ENCODE results near the gene SNX33.
"Not testable (repeated sequence)": the region's sequence is repeated elsewhere in the genome, so short reads cannot be mapped to it uniquely, and the experiment has no call there.

The SNX33 gene

GRCh38 chr15:75697523-75697922 lies 49.8 kb downstream of the SNX33 start:
- no peak for DNase-seq (ENCODE audit: low read depth in 4 of 4, low spot score in 1 of 4)

DNA sequence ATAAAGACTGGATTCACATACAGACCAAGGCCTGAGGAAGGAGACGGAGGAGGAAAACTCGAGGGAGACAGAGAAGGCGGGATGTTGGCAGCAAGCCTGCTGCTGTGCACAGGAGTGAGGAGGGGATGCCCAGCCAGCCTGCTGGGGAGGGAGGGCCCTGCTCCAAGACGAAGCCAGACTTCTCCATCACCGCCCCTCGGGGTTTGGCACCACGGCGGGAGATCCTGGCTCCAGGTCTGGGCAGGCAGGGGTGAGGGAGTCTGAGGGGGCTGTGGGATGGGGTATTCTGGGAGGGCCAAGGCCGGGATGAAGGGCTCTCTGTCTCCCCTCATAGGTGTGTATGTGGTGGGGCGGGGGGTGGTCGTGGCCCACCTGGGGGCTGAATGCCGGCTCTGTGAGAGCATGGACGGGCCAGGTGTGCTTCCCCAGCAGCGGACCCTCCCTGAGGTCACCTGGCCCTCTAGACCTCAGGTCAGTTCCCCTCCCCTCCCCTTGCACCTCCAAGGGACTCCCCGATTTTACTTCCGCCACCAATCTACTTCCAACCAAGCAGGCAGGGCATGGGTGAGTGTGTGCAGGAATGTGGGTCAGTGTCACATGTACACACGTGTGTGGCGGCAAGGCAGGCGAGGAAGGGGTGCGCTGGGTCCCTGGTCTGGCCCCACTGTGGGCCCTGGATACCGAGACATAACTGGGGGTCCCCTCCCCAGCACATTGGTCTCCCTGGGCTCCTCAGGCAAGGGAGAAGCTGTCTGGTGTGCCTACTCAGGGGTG lies 50.4 kb downstream of the SNX33 start:
- not testable (repeated sequence) for DNase-seq (ENCODE audit: low read depth in 4 of 4, low spot score in 1 of 4)

DNA sequence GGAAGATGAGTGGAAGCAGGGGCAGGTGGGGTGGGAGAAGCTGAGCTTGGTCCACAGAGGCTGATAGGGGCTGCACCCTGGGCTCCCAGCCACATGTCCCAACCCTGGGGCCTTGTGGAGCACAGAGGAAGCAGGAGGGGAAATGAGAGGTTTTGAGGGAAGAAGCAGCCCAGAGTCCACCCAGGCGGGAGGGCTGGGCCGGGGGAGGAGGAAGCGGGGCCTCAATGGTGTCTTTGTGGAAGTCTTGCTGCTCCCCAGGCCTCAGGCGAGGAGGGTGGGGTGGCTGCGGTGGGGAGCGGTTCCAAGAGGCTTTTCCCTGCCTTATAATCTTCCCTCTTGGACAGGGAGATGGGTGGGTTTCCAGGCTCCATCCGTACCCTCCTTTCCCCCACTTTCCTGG lies 51.8 kb downstream of the SNX33 start:
- DNase-seq (ENCODE audit: low read depth in 4 of 4, low spot score in 1 of 4) = not testable (repeated sequence)

- not testable (repeated sequence) for DNase-seq (ENCODE audit: low read depth in 4 of 4, low spot score in 1 of 4)
Measured at GRCh38 chr15:75699961-75700874, 52.5 kb downstream of the SNX33 start.

DNA sequence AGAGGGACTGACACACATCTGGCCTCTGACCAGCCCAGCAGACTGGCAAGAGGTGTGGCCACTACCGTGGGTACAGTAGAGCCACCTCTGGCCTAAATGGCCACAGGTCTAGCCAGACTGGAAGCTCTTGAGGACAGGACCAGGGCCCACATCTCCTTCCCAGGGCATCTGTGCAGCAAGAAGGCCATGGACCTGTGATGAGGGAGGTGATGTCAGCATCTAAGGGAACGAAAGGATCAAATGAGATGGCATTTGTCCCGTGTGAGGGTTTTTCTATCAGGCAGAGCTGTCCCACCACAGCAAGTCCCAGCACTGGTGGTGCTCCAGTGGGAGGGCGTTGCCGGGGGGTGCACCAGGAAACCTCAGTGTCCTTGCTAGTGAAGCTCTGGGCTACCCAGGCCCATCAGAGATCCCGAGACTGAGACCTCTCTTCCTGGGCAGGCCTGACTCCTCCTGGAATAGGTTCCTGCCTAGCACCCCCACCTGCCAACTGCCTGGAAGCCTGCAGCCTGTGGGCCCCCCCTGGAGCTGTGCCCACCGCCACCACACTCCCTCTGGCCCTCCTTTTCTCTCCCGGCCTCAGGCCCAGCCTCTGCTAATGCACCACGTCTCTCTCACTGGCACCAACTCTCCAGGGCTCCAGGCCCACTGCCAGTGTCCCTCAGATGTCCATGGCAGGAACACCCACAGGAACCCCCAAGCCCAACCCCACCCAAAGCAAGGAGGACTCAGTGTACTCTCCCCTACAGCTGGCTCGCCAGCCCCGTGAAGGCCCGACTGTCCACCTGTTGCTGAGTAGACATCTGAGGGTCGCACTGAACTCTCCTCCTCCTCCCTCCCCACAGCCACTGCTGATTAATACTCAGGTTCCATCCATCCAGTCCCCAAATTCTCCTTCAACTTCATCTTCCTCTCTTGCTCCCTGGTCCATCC lies 53.6 kb downstream of the SNX33 start:
- DNase-seq (ENCODE audit: low read depth in 4 of 4, low spot score in 1 of 4) = not testable (repeated sequence)

GRCh38 chr15:75702436-75702835 lies 54.7 kb downstream of the SNX33 start:
- DNase-seq (ENCODE audit: low read depth in 4 of 4, low spot score in 1 of 4) = no peak

DNA sequence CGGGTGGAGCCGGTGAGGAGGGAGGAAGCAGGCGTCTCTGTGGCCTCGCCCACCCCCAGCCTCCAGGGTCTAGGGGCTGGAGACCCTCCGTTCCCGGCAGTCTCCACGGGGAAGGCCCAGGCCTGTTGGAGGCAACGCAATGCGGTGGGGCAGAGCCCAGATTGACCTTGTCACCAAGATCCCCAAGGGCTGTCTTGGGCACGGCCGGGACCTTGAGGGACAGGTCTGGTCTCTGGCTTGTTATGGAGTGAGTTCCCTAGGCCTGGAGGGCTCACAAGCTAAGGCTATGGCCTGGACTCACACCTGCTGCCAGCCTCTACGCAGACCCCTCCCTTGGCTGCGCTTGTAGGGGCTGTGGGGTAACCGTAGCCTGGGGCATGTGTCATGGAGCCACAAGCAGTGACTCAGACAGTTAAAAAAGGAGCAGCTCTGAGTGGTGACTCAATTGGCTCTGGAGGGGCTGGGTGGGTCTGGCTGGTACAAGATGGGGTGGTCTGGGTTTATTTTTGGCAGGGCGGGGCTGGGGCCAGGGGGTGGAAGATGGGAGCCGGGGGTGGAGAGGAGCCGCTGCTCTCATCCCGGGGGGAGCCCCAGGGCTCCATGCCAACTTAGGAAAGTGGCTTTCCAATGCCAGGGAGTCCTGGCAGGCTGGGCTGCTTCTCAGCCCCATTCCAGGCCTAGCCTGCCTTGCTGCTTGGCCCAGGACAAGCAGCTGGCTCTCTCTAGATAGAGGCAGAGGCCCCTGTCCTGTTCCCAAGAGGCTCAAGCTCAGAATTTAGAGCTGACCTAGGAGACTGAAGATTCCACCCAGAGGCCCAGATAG lies 55.9 kb downstream of the SNX33 start:
- DNase-seq (ENCODE audit: low read depth in 4 of 4, low spot score in 1 of 4) = not testable (repeated sequence)

GRCh38 chr15:75704263-75704615 lies 56.5 kb downstream of the SNX33 start:
- DNase-seq (ENCODE audit: low read depth in 4 of 4, low spot score in 1 of 4) = no peak

DNA sequence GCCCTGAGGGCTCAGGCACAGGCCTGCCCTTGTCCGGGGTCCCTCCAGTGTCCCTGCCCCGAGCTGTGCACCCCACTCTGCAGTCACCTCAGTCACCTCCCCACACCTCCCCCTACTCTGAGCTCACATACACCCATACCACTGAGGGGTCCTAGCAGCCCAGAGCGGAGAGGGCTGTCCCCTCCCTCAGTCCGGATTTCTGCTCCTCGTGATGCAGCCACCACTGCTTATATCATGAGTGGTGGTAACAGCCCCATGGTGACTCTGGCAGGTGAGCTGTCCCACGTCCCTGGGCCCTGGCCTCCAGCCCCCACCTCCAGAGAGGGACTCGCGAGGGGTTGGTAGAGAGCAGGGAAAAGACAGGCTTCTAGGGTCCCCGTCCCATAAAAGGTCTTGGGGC lies 56.9 kb downstream of the SNX33 start:
- DNase-seq (ENCODE audit: low read depth in 4 of 4, low spot score in 1 of 4) = no peak

DNA sequence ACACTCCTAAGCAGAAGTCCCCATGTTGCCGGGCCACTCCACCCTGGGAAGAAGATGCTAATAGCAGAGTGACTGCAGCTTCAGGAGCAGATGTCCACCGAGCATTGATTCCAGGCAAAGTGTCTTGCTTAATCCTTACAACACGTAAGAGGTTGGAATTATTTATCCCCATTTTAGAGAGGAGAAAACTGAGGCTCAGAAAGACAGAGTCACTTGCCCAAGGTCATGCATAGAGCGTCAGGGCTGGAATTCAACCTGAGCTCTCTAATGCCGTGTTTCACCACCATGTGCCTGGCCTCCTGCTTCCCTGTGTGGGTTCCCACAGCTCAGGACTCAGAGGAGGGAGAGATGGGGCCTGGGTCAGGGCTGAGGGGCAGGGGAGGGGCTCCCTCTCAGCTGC lies 57.7 kb downstream of the SNX33 start:
- not testable (repeated sequence) for DNase-seq (ENCODE audit: low read depth in 4 of 4, low spot score in 1 of 4)

GRCh38 chr15:75705854-75706681 lies 58.4 kb downstream of the SNX33 start:
- no peak for DNase-seq (ENCODE audit: low read depth in 4 of 4, low spot score in 1 of 4)

DNA sequence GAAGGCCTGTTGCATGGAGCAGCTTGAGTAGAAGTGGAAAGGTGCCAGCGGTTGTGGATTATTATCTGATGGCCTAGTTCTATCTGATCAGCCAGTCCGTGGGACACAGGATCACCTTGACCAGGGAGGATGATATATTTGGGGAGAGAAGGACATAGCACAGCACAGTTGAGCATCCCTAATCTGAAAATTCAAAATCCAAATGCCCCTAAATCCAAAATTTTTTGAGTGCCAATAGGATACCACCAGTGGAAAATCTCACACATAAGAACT lies 58.9 kb downstream of the SNX33 start:
- DNase-seq (ENCODE audit: low read depth in 4 of 4, low spot score in 1 of 4) = no peak

DNA sequence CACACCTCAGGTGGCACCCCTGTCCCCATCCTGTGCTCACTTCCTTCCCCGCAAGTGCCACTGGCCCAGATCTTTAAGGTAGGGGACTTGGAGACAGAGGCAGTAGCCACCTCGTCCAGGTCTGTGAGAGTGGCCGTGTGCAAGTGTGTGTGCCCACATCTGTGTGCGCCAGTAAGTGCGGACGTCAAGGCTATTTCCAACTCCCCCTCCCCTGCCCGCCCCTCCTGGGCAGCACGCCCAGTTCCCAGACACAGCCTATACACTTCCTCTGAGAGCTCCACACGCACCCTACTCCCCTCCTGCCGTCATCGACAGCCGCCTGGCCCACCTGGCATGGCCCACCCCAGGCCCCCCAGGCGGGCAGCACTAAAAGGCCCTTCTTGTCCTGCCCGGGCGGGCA lies 61.7 kb downstream of the SNX33 start:
- not testable (repeated sequence) for DNase-seq (ENCODE audit: low read depth in 4 of 4, low spot score in 1 of 4)

GRCh38 chr15:75710874-75711273 lies 63.2 kb downstream of the SNX33 start:
- not testable (repeated sequence) for DNase-seq (ENCODE audit: low read depth in 4 of 4, low spot score in 1 of 4)

DNA sequence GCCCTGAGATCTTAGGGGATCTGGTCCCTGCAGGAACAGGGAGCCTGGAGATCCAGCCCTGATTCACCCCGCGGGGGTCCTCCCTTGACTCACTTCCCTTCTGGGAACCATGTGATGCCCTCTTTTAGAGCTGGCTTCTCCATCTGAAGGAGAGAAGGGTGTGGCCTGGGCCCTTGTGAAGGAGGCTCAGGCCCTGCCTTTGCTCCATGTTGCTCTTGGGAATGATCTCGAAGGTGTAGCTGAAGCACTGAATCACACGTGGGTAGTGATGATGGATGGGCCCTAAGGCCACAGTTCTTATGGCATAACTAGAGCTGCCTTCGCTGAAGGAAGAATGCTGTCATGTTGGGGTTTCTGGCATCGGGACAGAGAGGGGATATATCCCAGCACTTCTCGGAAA lies 63.8 kb downstream of the SNX33 start:
- not testable (repeated sequence) for DNase-seq (ENCODE audit: low read depth in 4 of 4, low spot score in 1 of 4)

Data from stimulated activated CD4-positive, alpha-beta T cell treated with anti-CD3 and anti-CD28 coated beads, Interleukin-1b, Interleukin-23, amount 100 ng/mL, for 24 hours (primary cell).